Upper lobe of left lung (tissue), 6 donors: ENCODE measurements around the gene PADI6. TPM values are rescaled to one million over a fixed set of nuclear protein-coding genes. Genes with fewer than 3 reads are reported as not detected.
A peak's percentile ranks its signal among the peaks of the same experiment; 100 is the strongest.
"Not testable (repeated sequence)": the region's sequence is repeated elsewhere in the genome, so short reads cannot be mapped to it uniquely, and the experiment has no call there.

ENCODE experiments used
- ATAC-seq, 2 donors: fragments of 200-7000 bp; cut with Tn5 transposase; one replicate each; pipeline ENCODE4 v1.9.1; 2022; ENCODE audit warnings: mild to moderate bottlenecking in 2 of 2, moderate library complexity in 2 of 2; ENCODE audit not compliant: low FRiP score in 2 of 2
- DNase-seq, 2 donors: peaks; one replicate each; pipeline ENCODE4 v3.0.0-alpha.2; 2019 to 2020
- H3K27ac ChIP-seq, 4 donors: fragments of 200-600 bp; sonication (generic); one replicate each; pipeline ENCODE4 v1.5.1; 2016 to 2019
- H3K27me3 ChIP-seq, 4 donors: fragments of 200-600 bp; sonication (generic); one replicate each; pipeline ENCODE4 v1.5.1; 2017 to 2019
- H3K36me3 ChIP-seq, 4 donors: fragments of 200-600 bp; sonication (generic); one replicate each; pipeline ENCODE4 v1.5.1; 2016 to 2019
- H3K4me1 ChIP-seq, 4 donors: fragments of 200-600 bp; sonication (generic); one replicate each; pipeline ENCODE4 v1.5.1; 2018 to 2019
- H3K4me3 ChIP-seq, 4 donors: fragments of 200-600 bp; sonication (generic); one replicate each; pipeline ENCODE4 v1.5.1; 2017 to 2019; ENCODE audit warnings: mild to moderate bottlenecking in 2 of 4, moderate library complexity in 1 of 4
- H3K9me3 ChIP-seq, 4 donors: fragments of 200-600 bp; sonication (generic); one replicate each; pipeline ENCODE4 v1.5.1; 2018 to 2019
- CTCF ChIP-seq, 6 experiments: fragments of 450-650 bp in 4 of 6; fragments of 200-600 bp in 2 of 6; sonication (generic) in 2 of 6; IDR thresholded peaks; one replicate each; pipeline ENCODE4 v1.5.1; 2016 to 2019; ENCODE audit warnings: antibody characterized with exemption in 6 of 6
- EP300 ChIP-seq, 4 donors: sonication (generic); formaldehyde crosslinking; IDR thresholded peaks; one replicate each; pipeline ENCODE4 v1.5.1; 2017; ENCODE audit warnings: antibody characterized with exemption in 4 of 4, control low read depth in 2 of 4
- POLR2A ChIP-seq, 4 donors: fragments of 450-650 bp; IDR thresholded peaks; one replicate each; pipeline ENCODE4 v1.5.1; 2016 to 2017; ENCODE audit warnings: antibody characterized with exemption in 4 of 4, mild to moderate bottlenecking in 2 of 4
- POLR2AphosphoS5 ChIP-seq, 2 donors: sonication (generic); formaldehyde crosslinking; IDR thresholded peaks; one replicate each; pipeline ENCODE4 v1.5.1; 2017; ENCODE audit warnings: antibody characterized with exemption in 2 of 2
- whole genome bisulfite sequencing, 2 donors: methylation state at CpG; one replicate each; pipeline ENCODE4 v1.1.5; 2017 to 2018; 5-methylcytosine and 5-hydroxymethylcytosine counted together
- total RNA-seq, 6 donors: library from RNA; depleted of rRNA in 4 of 6; stranded (reverse); fragments of >200 nt in 4 of 6; gene quantifications; one replicate each; pipeline versions ENCODE4 v1.1.0 to v1.2.1, GENCODE V29; 2016 to 2021
- donor health status: DM: no; HTN: no; CAD: no; lungs with moderate emphysema.
- donor health status: DM: no; HTN: yes; CAD: no; lungs with severe emphysema.

The PADI6 gene
- total RNA-seq, 6 donors from 2014 or later = not detected

GRCh38 chr1:17404034-17404684 is 32.2 kb downstream of the PADI6 start:
- no peak for ATAC-seq
- H3K27me3 ChIP-seq = no peaks in the 10 kb centered on the region
- TF ChIP-seq POLR2AphosphoS5 (IDR thresholded peaks at IDR 0.05) (no peak), CTCF (IDR thresholded peaks at IDR 0.05) (no peak), POLR2A (IDR thresholded peaks at IDR 0.05) (no peak), EP300 (IDR thresholded peaks at IDR 0.05) (no peak)

GRCh38 chr1:17404820-17405219 is 32.8 kb downstream of the PADI6 start:
- DNase-seq (no peak), ATAC-seq (no peak)
- Histone ChIP-seq H3K27ac (no peak overlapping the region), H3K9me3 (no peaks in the 10 kb centered on the region), H3K36me3 (peaks cover 13 to 29% (median 24%) of the 10 kb centered on the region in 4 donors), H3K27me3 (no peaks in the 10 kb centered on the region), H3K4me1 (peaks cover 0 to 8% (median 3%) of the 10 kb centered on the region in 4 donors), H3K4me3 (no peak overlapping the region)
- TF ChIP-seq POLR2A (IDR thresholded peaks at IDR 0.05) (no peak), CTCF (IDR thresholded peaks at IDR 0.05) (no peak), POLR2AphosphoS5 (IDR thresholded peaks at IDR 0.05) (no peak), EP300 (IDR thresholded peaks at IDR 0.05) (no peak)
- WGBS, 2 donors = 60 to 75% methylated on average over 4 to 6 of the region's 6 CpGs

More at GRCh38 chr1:17404034-17404684, 32.2 kb downstream of the PADI6 start:
- peaks cover 0 to 8% (median 3%) of the 10 kb centered on the region in 4 donors for H3K4me1 ChIP-seq
- H3K36me3 ChIP-seq = peaks cover 7 to 23% (median 18%) of the 10 kb centered on the region in 4 donors
- no peaks in the 10 kb centered on the region for H3K9me3 ChIP-seq
- no peak for DNase-seq
- 71 to 82% methylated on average over 9 to 13 of the region's 15 CpGs for WGBS, 2 donors
- no peak overlapping the region for H3K27ac ChIP-seq
- H3K4me3 ChIP-seq = no peak overlapping the region

GRCh38 chr1:17405898-17406759 is 34.1 kb downstream of the PADI6 start:
- peaks cover 0 to 8% (median 3%) of the 10 kb centered on the region in 4 donors for H3K4me1 ChIP-seq
- no peak overlapping the region for H3K4me3 ChIP-seq
- no peaks in the 10 kb centered on the region for H3K27me3 ChIP-seq
- DNase-seq = peak in 1 of 2 donors; percentile 68
- H3K36me3 ChIP-seq = peaks cover 16 to 42% (median 37%) of the 10 kb centered on the region in 4 donors
- no peaks in the 10 kb centered on the region for H3K9me3 ChIP-seq
- no peak overlapping the region for H3K27ac ChIP-seq
- 50 to 60% methylated on average over 7 to 15 of the region's 15 CpGs for WGBS, 2 donors
- ATAC-seq = peak; percentile 83 to 86
- TF ChIP-seq CTCF (IDR thresholded peaks at IDR 0.05) = peak; percentile 67 to 79 (median 74)
- no peak for TF ChIP-seq POLR2AphosphoS5 (IDR thresholded peaks at IDR 0.05)
- no peak for TF ChIP-seq EP300 (IDR thresholded peaks at IDR 0.05)
- TF ChIP-seq POLR2A (IDR thresholded peaks at IDR 0.05) = no peak

GRCh38 chr1:17406760-17407475 is 34.9 kb downstream of the PADI6 start:
- H3K9me3 ChIP-seq, H3K27ac ChIP-seq, H3K27me3 ChIP-seq, H3K4me3 ChIP-seq, DNase-seq, ATAC-seq: not testable (repeated sequence)
- Histone ChIP-seq H3K36me3 (peaks cover 16 to 50% (median 44%) of the 10 kb centered on the region in 4 donors), H3K4me1 (peaks cover 0 to 11% (median 7%) of the 10 kb centered on the region in 4 donors)
- 80% methylated on average over 16 of the region's 16 CpGs for WGBS, 2 donors

GRCh38 chr1:17407786-17408514 is 36.0 kb downstream of the PADI6 start:
- H3K36me3 ChIP-seq = peaks cover 22 to 60% (median 55%) of the 10 kb centered on the region in 4 donors
- H3K4me1 ChIP-seq = peaks cover 0 to 11% (median 8%) of the 10 kb centered on the region in 4 donors
- not testable (repeated sequence) for H3K9me3 ChIP-seq, H3K27ac ChIP-seq, H3K27me3 ChIP-seq, ATAC-seq, DNase-seq, H3K4me3 ChIP-seq
- 94 to 95% methylated on average over 27 to 30 of the region's 30 CpGs for WGBS, 2 donors
